Mucosa of stomach (tissue), 1 donor: ENCODE results near the gene KLRG1.

Experiments used
- H3K27me3 ChIP-seq: one replicate; pipeline ENCODE4 v1.7.0; 2013; ENCODE audit warnings: mild to moderate bottlenecking, low read length; ENCODE audit not compliant: control insufficient read depth, insufficient read depth
- H3K36me3 ChIP-seq: one replicate; pipeline ENCODE4 v1.7.0; 2013; ENCODE audit warnings: low read length; ENCODE audit not compliant: control insufficient read depth, insufficient read depth
- H3K4me1 ChIP-seq: one replicate; pipeline ENCODE4 v1.7.0; 2013; ENCODE audit warnings: mild to moderate bottlenecking, low read length; ENCODE audit not compliant: control insufficient read depth, insufficient read depth
- H3K4me3 ChIP-seq: one replicate; pipeline ENCODE4 v1.7.0; 2013; ENCODE audit warnings: low read length
- H3K9ac ChIP-seq: one replicate; pipeline ENCODE4 v1.7.0; 2013; ENCODE audit warnings: mild to moderate bottlenecking, low read length, moderate library complexity
- H3K9me3 ChIP-seq: one replicate; pipeline ENCODE4 v1.7.0; 2013; ENCODE audit warnings: mild to moderate bottlenecking, low read length, moderate library complexity; ENCODE audit not compliant: control insufficient read depth
- donor health status: Pancreatic carcinoma.

Gene KLRG1

GRCh38 chr12:9033265-9033887, 44.0 kb downstream of the KLRG1 start:
- Histone ChIP-seq H3K36me3 (no peaks in the 10 kb centered on the region), H3K4me3 (no peak overlapping the region), H3K9ac (no peak overlapping the region), H3K4me1 (no peaks in the 10 kb centered on the region), H3K9me3 (no peaks in the 10 kb centered on the region), H3K27me3 (no peaks in the 10 kb centered on the region)

GRCh38 chr12:9034095-9034494, 44.7 kb downstream of the KLRG1 start:
- no peaks in the 10 kb centered on the region for H3K36me3 ChIP-seq
- H3K4me1 ChIP-seq: no peaks in the 10 kb centered on the region
- H3K4me3 ChIP-seq: no peak overlapping the region
- H3K9me3 ChIP-seq: no peaks in the 10 kb centered on the region
- H3K9ac ChIP-seq: no peak overlapping the region
- no peaks in the 10 kb centered on the region for H3K27me3 ChIP-seq

- Histone ChIP-seq H3K4me1 (no peaks in the 10 kb centered on the region), H3K27me3 (no peaks in the 10 kb centered on the region), H3K36me3 (no peaks in the 10 kb centered on the region), H3K4me3 (no peak overlapping the region), H3K9ac (no peak overlapping the region), H3K9me3 (no peaks in the 10 kb centered on the region)
Observed at GRCh38 chr12:9036227-9036626, 46.9 kb downstream of the KLRG1 start.

GRCh38 chr12:9037431-9037830, 48.1 kb downstream of the KLRG1 start:
- Histone ChIP-seq H3K4me3 (no peak overlapping the region), H3K9me3 (no peaks in the 10 kb centered on the region), H3K4me1 (no peaks in the 10 kb centered on the region), H3K27me3 (no peaks in the 10 kb centered on the region), H3K36me3 (no peaks in the 10 kb centered on the region), H3K9ac (no peak overlapping the region)

GRCh38 chr12:9039397-9039977, 50.1 kb downstream of the KLRG1 start:
- H3K36me3 ChIP-seq: no peaks in the 10 kb centered on the region
- H3K27me3 ChIP-seq: no peaks in the 10 kb centered on the region
- no peak overlapping the region for H3K4me3 ChIP-seq

GRCh38 chr12:9040484-9041186, 51.3 kb downstream of the KLRG1 start:
- no peaks in the 10 kb centered on the region for H3K4me1 ChIP-seq
- no peak overlapping the region for H3K9ac ChIP-seq
- no peaks in the 10 kb centered on the region for H3K27me3 ChIP-seq
- H3K36me3 ChIP-seq: no peaks in the 10 kb centered on the region
- H3K9me3 ChIP-seq: no peaks in the 10 kb centered on the region
- no peak overlapping the region for H3K4me3 ChIP-seq

More at GRCh38 chr12:9039397-9039977, 50.1 kb downstream of the KLRG1 start:
- no peaks in the 10 kb centered on the region for H3K9me3 ChIP-seq
- no peaks in the 10 kb centered on the region for H3K4me1 ChIP-seq
- H3K9ac ChIP-seq: no peak overlapping the region

- Histone ChIP-seq H3K9ac (no peak overlapping the region), H3K27me3 (no peaks in the 10 kb centered on the region), H3K9me3 (no peaks in the 10 kb centered on the region), H3K4me3 (no peak overlapping the region), H3K36me3 (no peaks in the 10 kb centered on the region), H3K4me1 (no peaks in the 10 kb centered on the region)
Observed at GRCh38 chr12:9041321-9041720, 52.0 kb downstream of the KLRG1 start.

- H3K4me1 ChIP-seq: no peaks in the 10 kb centered on the region
- no peaks in the 10 kb centered on the region for H3K36me3 ChIP-seq
- H3K4me3 ChIP-seq: no peak overlapping the region
- H3K27me3 ChIP-seq: no peaks in the 10 kb centered on the region
- H3K9ac ChIP-seq: no peak overlapping the region
- no peaks in the 10 kb centered on the region for H3K9me3 ChIP-seq
Observed at GRCh38 chr12:9043766-9044165, 54.4 kb downstream of the KLRG1 start.

- Histone ChIP-seq H3K36me3 (no peaks in the 10 kb centered on the region), H3K9me3 (no peaks in the 10 kb centered on the region), H3K4me3 (no peak overlapping the region), H3K27me3 (no peaks in the 10 kb centered on the region), H3K4me1 (no peaks in the 10 kb centered on the region), H3K9ac (no peak overlapping the region)
Observed at GRCh38 chr12:9047105-9047504, 57.8 kb downstream of the KLRG1 start.

- no peaks in the 10 kb centered on the region for H3K36me3 ChIP-seq
- H3K27me3 ChIP-seq: no peaks in the 10 kb centered on the region
- no peaks in the 10 kb centered on the region for H3K9me3 ChIP-seq
- H3K4me3 ChIP-seq: no peak overlapping the region
- no peak overlapping the region for H3K9ac ChIP-seq
- no peaks in the 10 kb centered on the region for H3K4me1 ChIP-seq
Observed at GRCh38 chr12:9048930-9049329, 59.6 kb downstream of the KLRG1 start.

GRCh38 chr12:9049520-9050133, 60.3 kb downstream of the KLRG1 start:
- no peak overlapping the region for H3K9ac ChIP-seq
- no peaks in the 10 kb centered on the region for H3K27me3 ChIP-seq
- no peak overlapping the region for H3K4me3 ChIP-seq
- no peaks in the 10 kb centered on the region for H3K36me3 ChIP-seq
- no peaks in the 10 kb centered on the region for H3K4me1 ChIP-seq
- no peaks in the 10 kb centered on the region for H3K9me3 ChIP-seq

- H3K27me3 ChIP-seq: no peaks in the 10 kb centered on the region
- H3K9ac ChIP-seq: no peak overlapping the region
- no peak overlapping the region for H3K4me3 ChIP-seq
- H3K9me3 ChIP-seq: no peaks in the 10 kb centered on the region
- no peaks in the 10 kb centered on the region for H3K4me1 ChIP-seq
- H3K36me3 ChIP-seq: no peaks in the 10 kb centered on the region
Observed at GRCh38 chr12:9050521-9051157, 61.3 kb downstream of the KLRG1 start.
